Endothelial cell (in vitro differentiated cells): ENCODE measurements around the gene TBC1D8. TPM values are rescaled to one million over a fixed set of nuclear protein-coding genes. Genes with fewer than 3 reads are reported as not detected.

Experiments used
- DNase-seq: peaks from one replicate; pipeline ENCODE4 v3.0.0; 2021; ENCODE audit warnings: low spot score
- H3K27ac Mint-ChIP-seq: one replicate; pipeline ENCODE4 v1.8.0; 2021; ENCODE audit warnings: mixed read lengths, inconsistent platforms; ENCODE audit not compliant: unreplicated experiment
- H3K27me3 Mint-ChIP-seq: one replicate; pipeline ENCODE4 v1.8.0; 2021; ENCODE audit warnings: mild to moderate bottlenecking, moderate library complexity, mixed read lengths, inconsistent platforms; ENCODE audit not compliant: unreplicated experiment
- H3K36me3 Mint-ChIP-seq: one replicate; pipeline ENCODE4 v1.8.0; 2021; ENCODE audit warnings: mild to moderate bottlenecking, low read depth, mixed read lengths, inconsistent platforms; ENCODE audit not compliant: unreplicated experiment
- H3K4me1 Mint-ChIP-seq: one replicate; pipeline ENCODE4 v1.8.0; 2021; ENCODE audit warnings: mild to moderate bottlenecking, mixed read lengths, inconsistent platforms; ENCODE audit not compliant: unreplicated experiment
- H3K4me3 Mint-ChIP-seq: one replicate; pipeline ENCODE4 v1.8.0; 2021; ENCODE audit warnings: mild to moderate bottlenecking, mixed read lengths, inconsistent platforms; ENCODE audit not compliant: unreplicated experiment
- H3K9me3 Mint-ChIP-seq: one replicate; pipeline ENCODE4 v1.8.0; 2021; ENCODE audit warnings: mixed read lengths, inconsistent platforms; ENCODE audit not compliant: unreplicated experiment
- total RNA-seq: library from RNA; stranded (reverse); fragmentation: NEBNext Ultra II Directional; extraction: Animal tissue kit (Norgen Biotek cat#: 25700); gene quantifications from one replicate; pipeline ENCODE4 v1.2.1, GENCODE V29; 2021; ENCODE audit not compliant: unreplicated experiment
- TF ChIP-seq, protein P1 (sequence below): fragments of 200-600 bp; sonication (generic); IDR thresholded peaks from one replicate; pipeline ENCODE4 v1.5.0; 2021; ENCODE audit warnings: antibody characterized with exemption; ENCODE audit not compliant: unreplicated experiment

Gene TBC1D8
- total RNA-seq, 1 donor from 2014 or later, result 27.5 TPM

DNA sequence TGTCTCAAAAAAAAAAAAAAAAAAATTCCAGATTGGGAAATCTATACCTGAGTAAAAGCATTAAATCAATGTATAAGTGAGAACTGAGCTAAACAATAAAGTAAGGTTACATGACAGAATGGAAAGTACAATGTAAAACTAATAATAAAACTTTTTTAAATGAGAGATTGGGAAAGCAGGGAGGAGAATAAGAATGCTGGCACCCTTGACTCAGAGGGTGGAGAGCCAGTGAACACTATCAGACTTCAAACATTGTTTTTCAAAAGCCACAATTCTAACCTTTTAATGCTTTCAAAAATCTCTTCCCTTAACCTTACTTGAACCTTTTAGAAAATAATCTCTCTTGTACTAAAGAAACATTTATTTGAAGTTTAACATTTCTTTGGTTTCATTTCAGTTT lies 63.5 kb downstream of the TBC1D8 start:
- TF ChIP-seq, protein P1, sequence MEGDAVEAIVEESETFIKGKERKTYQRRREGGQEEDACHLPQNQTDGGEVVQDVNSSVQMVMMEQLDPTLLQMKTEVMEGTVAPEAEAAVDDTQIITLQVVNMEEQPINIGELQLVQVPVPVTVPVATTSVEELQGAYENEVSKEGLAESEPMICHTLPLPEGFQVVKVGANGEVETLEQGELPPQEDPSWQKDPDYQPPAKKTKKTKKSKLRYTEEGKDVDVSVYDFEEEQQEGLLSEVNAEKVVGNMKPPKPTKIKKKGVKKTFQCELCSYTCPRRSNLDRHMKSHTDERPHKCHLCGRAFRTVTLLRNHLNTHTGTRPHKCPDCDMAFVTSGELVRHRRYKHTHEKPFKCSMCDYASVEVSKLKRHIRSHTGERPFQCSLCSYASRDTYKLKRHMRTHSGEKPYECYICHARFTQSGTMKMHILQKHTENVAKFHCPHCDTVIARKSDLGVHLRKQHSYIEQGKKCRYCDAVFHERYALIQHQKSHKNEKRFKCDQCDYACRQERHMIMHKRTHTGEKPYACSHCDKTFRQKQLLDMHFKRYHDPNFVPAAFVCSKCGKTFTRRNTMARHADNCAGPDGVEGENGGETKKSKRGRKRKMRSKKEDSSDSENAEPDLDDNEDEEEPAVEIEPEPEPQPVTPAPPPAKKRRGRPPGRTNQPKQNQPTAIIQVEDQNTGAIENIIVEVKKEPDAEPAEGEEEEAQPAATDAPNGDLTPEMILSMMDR, result no peak
- no peak overlapping the region for H3K4me3 Mint-ChIP-seq
- DNase-seq, result no peak
- peaks cover 3% of the 10 kb centered on the region for H3K4me1 Mint-ChIP-seq
- H3K27me3 Mint-ChIP-seq, result no peaks in the 10 kb centered on the region
- no peaks in the 10 kb centered on the region for H3K36me3 Mint-ChIP-seq
- no peak overlapping the region for H3K27ac Mint-ChIP-seq
- H3K9me3 Mint-ChIP-seq, result no peaks in the 10 kb centered on the region

DNA sequence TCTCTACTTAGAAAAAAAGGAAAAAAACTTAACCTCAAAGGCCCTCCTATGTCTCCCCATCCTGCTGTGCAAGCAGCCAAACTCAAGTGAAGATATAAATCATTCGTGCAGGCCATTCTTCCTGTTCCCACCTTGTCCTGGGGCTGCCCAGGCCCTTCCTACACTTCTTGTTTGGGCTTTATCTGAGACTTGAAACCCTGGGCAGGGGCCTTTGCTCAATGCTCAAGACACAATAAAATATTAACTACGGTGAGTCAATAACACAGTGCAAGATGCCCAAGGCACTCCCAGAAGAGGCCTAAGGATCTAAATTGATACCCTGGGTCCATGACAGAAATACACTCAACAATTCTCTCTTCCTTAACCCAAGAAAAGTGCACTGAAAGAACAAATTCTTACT lies 67.6 kb downstream of the TBC1D8 start:
- Mint-ChIP-seq H3K27ac (no peak overlapping the region), H3K36me3 (no peaks in the 10 kb centered on the region), H3K4me3 (no peak overlapping the region), H3K4me1 (no peaks in the 10 kb centered on the region), H3K9me3 (no peaks in the 10 kb centered on the region), H3K27me3 (no peaks in the 10 kb centered on the region)
- no peak for DNase-seq
- TF ChIP-seq, protein P1, result no peak

DNA sequence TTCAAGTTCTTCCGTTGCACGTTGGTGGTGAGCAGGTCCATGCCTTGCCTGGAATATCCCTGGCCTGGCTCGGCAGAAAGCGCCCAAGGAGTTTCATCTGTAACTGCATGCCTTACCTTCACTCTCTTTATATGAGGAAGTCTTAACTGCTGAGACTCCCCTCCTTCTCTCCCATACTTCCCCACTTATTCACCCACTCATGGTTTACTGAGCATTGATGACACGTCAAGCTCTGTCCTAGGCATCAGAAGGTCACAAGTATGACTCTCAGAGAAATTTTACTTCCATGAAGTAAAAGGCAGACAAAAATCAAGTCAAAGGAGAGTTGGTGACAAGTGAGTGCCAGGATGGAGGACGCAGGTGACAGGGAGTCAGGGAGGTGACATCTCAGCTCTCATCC lies 68.2 kb downstream of the TBC1D8 start:
- TF ChIP-seq, protein P1, result no peak
- no peak for DNase-seq
- Mint-ChIP-seq H3K36me3 (peaks cover 2% of the 10 kb centered on the region), H3K4me3 (no peak overlapping the region), H3K4me1 (no peaks in the 10 kb centered on the region), H3K27me3 (no peaks in the 10 kb centered on the region), H3K9me3 (no peaks in the 10 kb centered on the region), H3K27ac (no peak overlapping the region)

DNA sequence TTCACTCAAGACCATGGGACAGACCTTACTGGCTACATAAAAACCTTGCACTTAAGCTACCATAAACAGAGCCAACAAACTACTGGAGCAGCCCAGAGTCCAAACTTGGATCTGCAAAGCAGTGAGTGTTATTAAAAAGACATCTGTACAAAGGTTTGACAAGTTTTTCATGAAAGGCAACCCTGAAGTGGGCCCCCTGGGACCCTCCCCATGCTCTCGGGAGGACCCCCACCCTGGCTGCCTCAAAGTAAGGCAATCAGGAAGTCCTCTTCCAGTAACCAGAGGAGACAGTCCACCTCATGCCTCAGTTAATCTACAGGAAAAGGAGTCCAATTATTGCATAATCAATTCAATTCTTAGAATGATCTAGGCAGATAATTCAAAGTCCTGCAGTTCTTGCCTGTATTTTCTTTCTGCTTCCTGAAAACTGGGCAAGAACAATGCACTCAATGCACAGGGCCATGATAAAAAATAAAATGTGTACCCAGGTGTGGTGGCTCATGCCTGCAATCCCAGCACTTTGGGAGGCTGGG lies 69.7 kb downstream of the TBC1D8 start:
- no peak for DNase-seq
- Mint-ChIP-seq H3K36me3 (peaks cover 13% of the 10 kb centered on the region), H3K4me1 (no peaks in the 10 kb centered on the region), H3K27me3 (no peaks in the 10 kb centered on the region), H3K27ac (no peak overlapping the region), H3K4me3 (no peak overlapping the region), H3K9me3 (no peaks in the 10 kb centered on the region)
- TF ChIP-seq, protein P1, result no peak

DNA sequence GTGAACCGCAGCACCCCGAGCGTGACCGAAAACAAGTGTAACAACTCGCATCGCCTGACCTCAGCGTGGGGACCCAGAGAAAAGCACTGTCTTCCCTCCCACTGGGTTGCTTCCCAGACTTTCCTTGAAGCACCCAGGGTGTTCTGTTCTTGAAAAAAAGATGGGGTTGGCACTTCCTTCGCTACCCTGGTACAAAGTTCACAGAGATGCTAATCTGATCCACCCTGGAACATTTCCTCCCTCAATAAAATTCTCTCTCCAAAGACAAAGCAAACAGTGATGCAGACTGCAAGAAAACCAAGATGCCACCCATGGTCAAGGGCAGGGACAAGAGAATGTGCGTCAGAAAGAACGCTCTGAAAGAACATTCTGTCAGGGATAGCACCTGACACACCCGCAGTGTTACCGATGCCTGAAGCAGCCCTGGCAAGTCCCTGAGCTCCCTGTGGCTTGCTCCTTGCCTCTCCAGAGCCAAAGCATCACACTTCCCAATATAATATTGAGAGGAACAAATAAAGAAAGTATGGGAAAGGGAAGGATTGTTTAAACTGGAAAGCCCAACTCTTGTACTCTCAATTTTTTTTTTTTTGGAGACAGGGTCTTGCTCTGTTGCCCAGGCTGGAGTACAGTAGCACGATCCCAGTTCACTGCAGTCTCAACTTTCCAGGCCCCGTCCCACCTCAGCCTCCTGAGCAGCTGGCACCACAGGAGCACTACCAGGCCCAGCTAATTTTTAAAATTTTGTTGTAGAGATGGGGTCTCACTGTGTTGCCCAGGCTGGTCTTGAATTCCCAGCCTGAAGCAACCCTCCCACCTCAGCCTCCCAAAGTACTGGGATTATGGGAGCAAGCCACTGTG lies 70.7 kb downstream of the TBC1D8 start:
- no peak for DNase-seq
- Mint-ChIP-seq H3K27ac (no peak overlapping the region), H3K4me1 (no peaks in the 10 kb centered on the region), H3K9me3 (peaks cover 4% of the 10 kb centered on the region), H3K4me3 (no peak overlapping the region), H3K27me3 (no peaks in the 10 kb centered on the region), H3K36me3 (peaks cover 23% of the 10 kb centered on the region)
- TF ChIP-seq, protein P1, result no peak
